Smooth muscle cell (in vitro differentiated cells): ENCODE results near the gene NRCAM. TPM values are rescaled to one million over a fixed set of nuclear protein-coding genes. Genes with fewer than 3 reads are reported as not detected.

Source experiments
- DNase-seq: peaks from one replicate; lab custom pipeline; 2025; ENCODE audit not compliant: unreplicated experiment; lab: John Stamatoyannopoulos, UW
- H2AFZ ChIP-seq: fragments of 200-600 bp; sonication (generic); 2 replicates; pipeline ENCODE4 v1.6.0; 2016; ENCODE audit warnings: antibody characterized with exemption, low read depth, mild to moderate bottlenecking
- H3F3A ChIP-seq: fragments of 200-600 bp; sonication (generic); 2 replicates; pipeline ENCODE4 v1.6.0; 2017; ENCODE audit warnings: antibody characterized with exemption, low read depth
- H3K27ac ChIP-seq: fragments of 200-600 bp; sonication (generic); 2 replicates; pipeline ENCODE4 v1.5.1; 2016; ENCODE audit warnings: low read depth, mild to moderate bottlenecking
- H3K27me3 ChIP-seq: fragments of 200-600 bp; sonication (generic); 2 replicates; pipeline ENCODE4 v1.6.1; 2016; ENCODE audit warnings: low read depth, mild to moderate bottlenecking
- H3K36me3 ChIP-seq: fragments of 200-600 bp; sonication (generic); 2 replicates; pipeline ENCODE4 v1.5.1; 2016; ENCODE audit warnings: low read depth
- H3K4me1 ChIP-seq: fragments of 200-600 bp; sonication (generic); 2 replicates; pipeline ENCODE4 v1.5.1; 2016; ENCODE audit warnings: low read depth
- H3K4me2 ChIP-seq: fragments of 200-600 bp; sonication (generic); 2 replicates; pipeline ENCODE4 v1.6.0; 2016; ENCODE audit warnings: mild to moderate bottlenecking
- H3K4me3 ChIP-seq: fragments of 200-600 bp; sonication (generic); 2 replicates; pipeline ENCODE4 v1.5.1; 2016; ENCODE audit warnings: mild to moderate bottlenecking
- H3K79me2 ChIP-seq: fragments of 200-600 bp; sonication (generic); 2 replicates; pipeline ENCODE4 v1.6.0; 2016; ENCODE audit warnings: low read depth, mild to moderate bottlenecking
- H3K9ac ChIP-seq: fragments of 200-600 bp; sonication (generic); 2 replicates; pipeline ENCODE4 v1.6.0; 2016; ENCODE audit warnings: low read depth
- H3K9me3 ChIP-seq: fragments of 200-600 bp; sonication (generic); replicated peaks from 2 replicates; pipeline ENCODE4 v1.5.1; 2016; ENCODE audit warnings: low read depth
- H4K20me1 ChIP-seq: fragments of 200-600 bp; sonication (generic); 2 replicates; pipeline ENCODE4 v1.6.0; 2016; ENCODE audit warnings: low read depth
- WGBS: methylation state at CpG from one replicate; pipeline ENCODE4 v1.1.7; 2016; ENCODE audit warnings: low lambda C conversion rate; 5-methylcytosine and 5-hydroxymethylcytosine counted together
- polyA plus RNA-seq: library from polyadenylated mRNA; unstranded; fragments of >200 nt; fragmentation: Nextera tagmentation; extraction: Ambion mirVana; gene quantifications from 2 replicates; pipeline ENCODE4 v1.2.1, GENCODE V29; 2016
- total RNA-seq: library from RNA; depleted of rRNA; stranded (reverse); fragments of >200 nt; gene quantifications from 2 replicates; pipeline ENCODE4 v1.2.3, GENCODE V29; 2014
- TF ChIP-seq, protein P1 (sequence below): fragments of 200-600 bp; sonication (generic); IDR thresholded peaks from 2 replicates; pipeline ENCODE4 v1.5.1; 2017; ENCODE audit warnings: borderline replicate concordance, mild to moderate bottlenecking, antibody characterized with exemption; ENCODE audit not compliant: insufficient read depth, poor library complexity, severe bottlenecking

NRCAM gene
- total and polyA plus RNA-seq, 2 experiments from 2014 or later, result 0.49 TPM; not detected in 1

DNA sequence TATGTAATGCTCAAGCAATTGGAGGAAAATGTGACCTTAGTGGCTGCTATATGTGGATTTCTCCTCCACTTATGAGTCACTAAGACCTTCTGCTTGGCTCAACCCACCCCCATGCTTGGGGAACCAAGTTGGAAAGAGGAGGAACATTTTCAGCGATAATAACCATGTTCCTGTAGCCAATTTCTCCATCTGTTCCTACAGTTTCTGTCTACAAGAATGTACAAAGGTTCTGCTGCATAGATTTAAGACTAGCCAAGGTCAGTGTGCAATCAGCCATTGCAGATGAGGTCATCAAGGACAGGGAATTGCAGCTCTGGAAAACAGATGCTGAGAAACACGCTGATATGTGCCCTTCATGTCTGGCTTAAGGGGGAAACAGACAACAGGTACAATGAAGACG is 5.6 kb upstream of the NRCAM start:
- Histone ChIP-seq H3K9ac (no peak overlapping the region), H3K4me2 (no peak overlapping the region), H3K27ac (no peak overlapping the region), H4K20me1 (no peaks in the 10 kb centered on the region), H3K4me3 (no peak overlapping the region), H3K4me1 (no peaks in the 10 kb centered on the region), H3K79me2 (no peaks in the 10 kb centered on the region), H3K36me3 (no peaks in the 10 kb centered on the region), H3F3A (no peaks in the 10 kb centered on the region), H3K9me3 (no peaks in the 10 kb centered on the region), H3K27me3 (peaks cover 29% of the 10 kb centered on the region), H2AFZ (no peak overlapping the region)
- no peak for DNase-seq
- WGBS, result 85% methylated on average over 3 of the region's 3 CpGs
- TF ChIP-seq, protein P1, sequence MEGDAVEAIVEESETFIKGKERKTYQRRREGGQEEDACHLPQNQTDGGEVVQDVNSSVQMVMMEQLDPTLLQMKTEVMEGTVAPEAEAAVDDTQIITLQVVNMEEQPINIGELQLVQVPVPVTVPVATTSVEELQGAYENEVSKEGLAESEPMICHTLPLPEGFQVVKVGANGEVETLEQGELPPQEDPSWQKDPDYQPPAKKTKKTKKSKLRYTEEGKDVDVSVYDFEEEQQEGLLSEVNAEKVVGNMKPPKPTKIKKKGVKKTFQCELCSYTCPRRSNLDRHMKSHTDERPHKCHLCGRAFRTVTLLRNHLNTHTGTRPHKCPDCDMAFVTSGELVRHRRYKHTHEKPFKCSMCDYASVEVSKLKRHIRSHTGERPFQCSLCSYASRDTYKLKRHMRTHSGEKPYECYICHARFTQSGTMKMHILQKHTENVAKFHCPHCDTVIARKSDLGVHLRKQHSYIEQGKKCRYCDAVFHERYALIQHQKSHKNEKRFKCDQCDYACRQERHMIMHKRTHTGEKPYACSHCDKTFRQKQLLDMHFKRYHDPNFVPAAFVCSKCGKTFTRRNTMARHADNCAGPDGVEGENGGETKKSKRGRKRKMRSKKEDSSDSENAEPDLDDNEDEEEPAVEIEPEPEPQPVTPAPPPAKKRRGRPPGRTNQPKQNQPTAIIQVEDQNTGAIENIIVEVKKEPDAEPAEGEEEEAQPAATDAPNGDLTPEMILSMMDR, result no peak

DNA sequence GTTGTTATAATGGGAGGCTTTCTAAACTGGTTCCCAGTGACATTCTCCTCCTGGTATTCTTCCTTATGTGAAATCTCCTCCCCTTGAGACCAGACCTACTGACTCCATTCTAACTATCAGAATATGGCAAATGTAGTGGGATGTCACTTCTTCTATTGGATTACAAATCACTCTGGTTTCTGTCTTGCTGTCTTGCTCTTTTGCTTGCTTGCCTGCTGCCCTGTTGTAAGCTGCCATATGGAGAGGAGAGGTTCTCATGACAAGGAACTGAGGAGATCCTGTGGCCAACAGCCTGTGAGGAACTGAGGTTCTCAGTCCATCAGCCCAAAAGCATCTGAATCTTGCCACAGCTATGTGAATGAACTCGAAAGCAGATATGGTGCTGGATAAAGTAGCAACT is 4.7 kb upstream of the NRCAM start:
- H4K20me1 ChIP-seq, result no peaks in the 10 kb centered on the region
- DNase-seq, result no peak
- 69% methylated on average over 1 of the region's 1 CpG for WGBS
- H3K27me3 ChIP-seq, result peaks cover 38% of the 10 kb centered on the region
- no peak overlapping the region for H2AFZ ChIP-seq
- H3K4me3 ChIP-seq, result no peak overlapping the region
- TF ChIP-seq, protein P1, result no peak
- H3K4me2 ChIP-seq, result no peak overlapping the region
- no peak overlapping the region for H3K9ac ChIP-seq
- no peak overlapping the region for H3K27ac ChIP-seq
- H3K9me3 ChIP-seq, result no peaks in the 10 kb centered on the region
- no peaks in the 10 kb centered on the region for H3F3A ChIP-seq
- H3K4me1 ChIP-seq, result no peaks in the 10 kb centered on the region
- no peaks in the 10 kb centered on the region for H3K36me3 ChIP-seq
- H3K79me2 ChIP-seq, result no peaks in the 10 kb centered on the region

DNA sequence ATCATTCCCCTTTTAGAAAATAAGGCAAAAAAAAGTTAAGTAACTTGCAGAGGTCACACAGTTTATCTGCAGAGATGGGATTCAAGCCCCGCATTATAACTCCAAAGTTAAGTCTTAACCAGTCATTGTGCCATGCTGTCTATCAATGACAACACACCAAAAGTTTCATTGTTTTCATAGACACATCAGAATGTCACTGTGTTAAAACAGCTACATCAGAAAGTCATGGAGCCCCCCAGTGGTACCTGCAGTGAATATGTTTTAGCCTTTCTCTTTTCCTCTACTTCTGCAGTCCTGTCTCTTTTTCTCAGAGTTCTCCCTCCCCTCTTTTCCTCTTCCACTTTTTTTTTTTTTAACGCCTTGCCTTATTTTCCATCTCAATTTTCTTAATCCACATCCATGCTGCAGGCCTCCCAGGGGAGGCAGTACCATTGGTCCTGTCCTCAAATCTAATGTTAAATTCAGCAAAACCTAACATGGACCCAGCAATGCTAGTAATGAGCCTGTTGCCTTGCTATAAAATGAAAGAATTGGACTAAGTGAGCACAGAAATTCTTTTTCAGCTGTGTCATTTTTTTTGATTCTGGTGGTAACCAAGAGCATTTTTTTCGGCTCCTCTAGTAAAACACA is 3.8 kb upstream of the NRCAM start:
- DNase-seq, result no peak
- Histone ChIP-seq H3K79me2 (no peaks in the 10 kb centered on the region), H3K9ac (no peak overlapping the region), H2AFZ (no peak overlapping the region), H3K4me3 (no peak overlapping the region), H3K9me3 (no peaks in the 10 kb centered on the region), H3K4me1 (no peaks in the 10 kb centered on the region), H3K4me2 (no peak overlapping the region), H3K27me3 (peaks cover 47% of the 10 kb centered on the region), H3F3A (no peaks in the 10 kb centered on the region), H3K36me3 (no peaks in the 10 kb centered on the region), H3K27ac (no peak overlapping the region), H4K20me1 (no peaks in the 10 kb centered on the region)
- 55% methylated on average over 3 of the region's 3 CpGs for WGBS
- TF ChIP-seq, protein P1, result no peak

DNA sequence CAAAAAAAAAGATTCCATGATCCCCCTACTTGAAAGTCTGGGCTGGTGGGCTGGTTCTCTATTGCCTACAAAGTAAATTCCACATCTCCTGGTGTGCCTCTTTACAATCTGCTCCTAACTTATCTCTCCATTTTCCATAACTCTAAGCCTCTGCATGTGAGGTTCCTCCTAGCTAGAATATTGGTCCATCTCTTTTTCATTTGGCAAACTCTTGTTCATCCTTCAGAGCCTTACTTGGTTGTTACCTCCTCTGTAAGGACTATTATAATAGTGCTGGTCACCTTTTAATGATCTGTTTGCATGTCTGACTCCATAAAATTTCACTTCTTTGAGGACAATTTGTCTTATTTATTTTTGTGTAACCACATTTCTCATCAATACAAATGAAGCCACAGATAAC is 1.6 kb upstream of the NRCAM start:
- H3K27me3 ChIP-seq, result peaks cover 69% of the 10 kb centered on the region
- H3K36me3 ChIP-seq, result no peaks in the 10 kb centered on the region
- H3K27ac ChIP-seq, result no peak overlapping the region
- H3K9me3 ChIP-seq, result no peaks in the 10 kb centered on the region
- H3K4me2 ChIP-seq, result no peak overlapping the region
- H3F3A ChIP-seq, result no peaks in the 10 kb centered on the region
- H3K4me1 ChIP-seq, result peaks cover 10% of the 10 kb centered on the region
- TF ChIP-seq, protein P1, result no peak
- H4K20me1 ChIP-seq, result no peaks in the 10 kb centered on the region
- no peak overlapping the region for H2AFZ ChIP-seq
- no peaks in the 10 kb centered on the region for H3K79me2 ChIP-seq
- no peak overlapping the region for H3K9ac ChIP-seq
- no peak overlapping the region for H3K4me3 ChIP-seq
- no peak for DNase-seq
